Measurements from ENCODE around the gene EFR3B.
"Not testable (repeated sequence)": the region's sequence is repeated elsewhere in the genome, so short reads cannot be mapped to it uniquely, and the experiment has no call there.

The EFR3B gene

DNA sequence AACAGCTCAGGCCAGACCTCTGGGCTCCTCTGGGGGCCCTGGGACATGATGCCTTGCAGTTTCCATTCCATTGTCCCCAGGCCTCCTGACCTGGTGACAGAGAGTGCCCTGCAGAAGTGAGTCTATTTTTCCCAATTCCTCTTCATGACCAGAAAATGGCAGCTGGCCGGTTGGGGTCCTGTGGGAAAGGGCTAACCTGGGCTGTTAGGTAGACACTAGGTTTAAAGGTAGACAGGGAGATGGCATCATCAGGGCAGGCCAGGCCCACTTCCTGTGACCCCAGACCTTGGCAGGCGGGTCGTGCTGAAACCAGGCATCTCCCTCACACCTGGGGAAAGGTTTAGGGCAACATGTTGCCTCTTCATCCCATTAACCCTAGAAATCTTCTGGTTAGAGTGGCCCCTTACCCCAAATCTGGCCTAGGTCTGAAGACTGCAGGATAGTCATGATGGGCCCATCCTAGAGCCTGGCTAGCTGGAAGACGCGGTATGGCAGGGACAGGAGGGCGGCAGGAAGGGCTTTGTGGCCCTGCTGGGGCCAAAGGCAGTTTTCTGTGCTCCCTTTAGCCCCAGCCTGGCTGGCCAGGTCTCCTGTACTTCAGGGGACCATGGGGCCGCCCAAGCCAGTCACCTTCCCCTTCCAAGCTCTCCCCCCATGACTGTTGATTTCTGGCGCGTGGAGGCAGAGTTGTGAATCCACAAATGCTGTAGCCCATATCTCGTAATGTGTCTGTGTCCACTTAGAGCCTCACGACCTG, 116.4 kb downstream of the EFR3B start:
- no peak overlapping the region for H3K9ac ChIP-seq (ENCODE audit: low read length)
- no peak for DNase-seq (ENCODE audit: low read depth)
- H3K4me1 ChIP-seq (ENCODE audit: control insufficient read depth, insufficient read depth, low read length), result no peaks in the 10 kb centered on the region
- peaks cover 3% of the 10 kb centered on the region for H3K9me3 ChIP-seq (ENCODE audit: control insufficient read depth, low read length)
- no peak overlapping the region for H3K4me3 ChIP-seq (ENCODE audit: low read length)
- no peaks in the 10 kb centered on the region for H3K36me3 ChIP-seq (ENCODE audit: control insufficient read depth, insufficient read depth, low read length, severe bottlenecking)
- peaks cover 7% of the 10 kb centered on the region for H3K27me3 ChIP-seq (replicated peaks; ENCODE audit: control insufficient read depth, insufficient read depth, low read length)

DNA sequence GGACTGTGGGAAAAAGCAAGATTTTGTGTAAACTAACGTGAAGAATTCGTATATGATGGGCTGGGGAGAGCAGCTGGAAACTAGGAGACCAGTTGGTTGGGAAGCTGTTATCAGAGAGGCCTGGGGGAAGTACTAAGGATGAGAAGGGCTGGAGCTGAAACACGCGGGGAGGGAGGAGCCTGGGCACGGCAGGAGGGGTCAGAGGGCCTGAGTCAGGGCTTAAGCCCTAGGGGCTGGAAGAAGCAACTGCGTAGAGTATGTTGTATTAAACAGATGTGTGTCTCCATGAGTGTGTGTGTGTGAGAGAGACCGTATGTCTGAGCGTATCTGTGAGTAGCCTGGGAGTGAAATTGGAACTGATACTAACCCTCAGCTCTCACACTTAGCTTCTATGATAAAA, 118.1 kb downstream of the EFR3B start:
- no peaks in the 10 kb centered on the region for H3K36me3 ChIP-seq (ENCODE audit: control insufficient read depth, insufficient read depth, low read length, severe bottlenecking)
- peaks cover 3% of the 10 kb centered on the region for H3K9me3 ChIP-seq (ENCODE audit: control insufficient read depth, low read length)
- DNase-seq (ENCODE audit: low read depth), result no peak
- H3K9ac ChIP-seq (ENCODE audit: low read length), result no peak overlapping the region
- H3K4me3 ChIP-seq (ENCODE audit: low read length), result no peak overlapping the region
- no peaks in the 10 kb centered on the region for H3K4me1 ChIP-seq (ENCODE audit: control insufficient read depth, insufficient read depth, low read length)
- peaks cover 19% of the 10 kb centered on the region for H3K27me3 ChIP-seq (replicated peaks; ENCODE audit: control insufficient read depth, insufficient read depth, low read length)

DNA sequence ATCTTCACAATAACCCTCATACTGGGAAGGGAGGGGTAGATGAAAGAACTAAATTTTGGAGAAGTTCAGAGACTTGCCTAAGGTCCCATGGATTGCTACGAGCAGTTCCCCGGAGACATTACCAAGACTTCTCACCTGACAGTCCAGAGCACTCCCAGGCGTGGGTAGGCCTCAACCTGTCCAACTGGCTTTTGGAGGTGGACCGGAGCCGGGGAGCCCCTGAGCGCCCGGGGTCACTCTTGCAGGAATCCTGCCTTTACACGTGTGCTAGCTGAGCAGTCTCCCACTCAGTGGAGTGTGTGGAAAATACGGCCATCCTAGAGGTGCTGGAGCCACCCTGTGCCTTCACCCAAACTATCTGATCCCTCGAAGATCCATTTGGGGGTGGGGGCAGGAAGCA, 118.5 kb downstream of the EFR3B start:
- no peak for DNase-seq (ENCODE audit: low read depth)
- Histone ChIP-seq H3K9me3 (ENCODE audit: control insufficient read depth, low read length) (peaks cover 3% of the 10 kb centered on the region), H3K4me1 (ENCODE audit: control insufficient read depth, insufficient read depth, low read length) (no peaks in the 10 kb centered on the region), H3K27me3 (replicated peaks; ENCODE audit: control insufficient read depth, insufficient read depth, low read length) (peaks cover 24% of the 10 kb centered on the region), H3K9ac (ENCODE audit: low read length) (no peak overlapping the region), H3K4me3 (ENCODE audit: low read length) (no peak overlapping the region), H3K36me3 (ENCODE audit: control insufficient read depth, insufficient read depth, low read length, severe bottlenecking) (no peaks in the 10 kb centered on the region)

DNA sequence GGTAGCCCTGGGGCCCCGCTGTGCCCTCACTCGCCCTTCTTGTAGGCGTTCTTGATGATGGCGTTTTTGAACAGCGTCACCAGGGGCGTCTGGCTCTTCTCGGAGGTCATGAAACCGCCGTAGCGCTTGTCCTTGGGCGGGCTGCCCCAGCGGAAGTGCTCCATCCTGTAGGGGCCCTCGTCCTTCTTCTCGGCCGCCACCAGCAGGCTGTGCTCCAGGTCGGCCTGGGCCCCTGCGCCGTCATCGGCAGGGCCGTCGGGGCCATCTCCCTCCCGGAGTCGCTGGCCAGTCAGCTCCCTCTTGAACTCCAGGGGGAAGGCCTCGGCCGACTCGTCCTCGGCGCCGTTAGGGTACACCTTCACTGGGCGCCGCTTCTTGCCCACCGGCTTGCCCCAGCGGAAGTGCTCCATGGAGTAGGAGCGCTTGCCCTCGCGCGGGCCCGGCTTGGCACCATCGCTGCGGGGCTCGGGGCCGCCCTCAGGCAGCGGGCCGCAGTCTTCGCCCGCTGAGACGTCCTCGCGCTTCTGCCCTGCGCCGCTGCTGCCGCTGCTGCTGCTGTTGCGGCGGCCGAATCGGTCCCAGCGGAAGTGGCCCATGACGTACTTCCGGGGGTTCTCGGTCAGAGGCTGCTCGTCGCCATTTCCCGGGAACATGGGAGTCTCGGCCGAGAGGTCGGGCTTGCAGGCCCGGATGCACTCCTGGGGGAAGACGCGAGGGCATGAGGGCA, 119.3 kb downstream of the EFR3B start:
- peaks cover 32% of the 10 kb centered on the region for H3K27me3 ChIP-seq (replicated peaks; ENCODE audit: control insufficient read depth, insufficient read depth, low read length)
- no peak overlapping the region for H3K9ac ChIP-seq (ENCODE audit: low read length)
- peaks cover 3% of the 10 kb centered on the region for H3K9me3 ChIP-seq (ENCODE audit: control insufficient read depth, low read length)
- no peaks in the 10 kb centered on the region for H3K4me1 ChIP-seq (ENCODE audit: control insufficient read depth, insufficient read depth, low read length)
- no peaks in the 10 kb centered on the region for H3K36me3 ChIP-seq (ENCODE audit: control insufficient read depth, insufficient read depth, low read length, severe bottlenecking)
- H3K4me3 ChIP-seq (ENCODE audit: low read length), result peak overlapping the region; percentile 71
- DNase-seq (ENCODE audit: low read depth), result no peak

DNA sequence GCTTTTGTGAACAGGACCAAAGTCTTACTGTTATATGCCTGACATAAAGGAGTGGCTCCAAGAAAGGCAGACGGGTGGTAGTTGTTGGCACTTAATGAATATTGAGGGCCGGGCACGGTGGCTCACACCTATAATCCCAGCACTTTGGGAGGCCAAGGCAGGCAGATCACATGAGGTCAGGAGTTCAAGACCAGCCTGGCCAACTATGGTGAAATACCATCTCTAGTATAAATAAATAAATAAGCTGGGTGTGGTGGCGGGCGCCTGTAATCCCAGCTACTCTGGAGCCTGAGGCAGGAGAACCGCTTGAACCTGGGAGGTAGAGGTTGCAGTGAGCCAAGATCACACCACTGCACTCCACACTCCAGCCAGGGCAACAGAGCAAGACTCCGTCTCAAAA, 120.2 kb downstream of the EFR3B start:
- not testable (repeated sequence) for H3K9me3 ChIP-seq (ENCODE audit: control insufficient read depth, low read length); H3K36me3 ChIP-seq (ENCODE audit: control insufficient read depth, insufficient read depth, low read length, severe bottlenecking); DNase-seq (ENCODE audit: low read depth); H3K4me1 ChIP-seq (ENCODE audit: control insufficient read depth, insufficient read depth, low read length); H3K9ac ChIP-seq (ENCODE audit: low read length); H3K4me3 ChIP-seq (ENCODE audit: low read length)
- H3K27me3 ChIP-seq (replicated peaks; ENCODE audit: control insufficient read depth, insufficient read depth, low read length), result peaks cover 40% of the 10 kb centered on the region

DNA sequence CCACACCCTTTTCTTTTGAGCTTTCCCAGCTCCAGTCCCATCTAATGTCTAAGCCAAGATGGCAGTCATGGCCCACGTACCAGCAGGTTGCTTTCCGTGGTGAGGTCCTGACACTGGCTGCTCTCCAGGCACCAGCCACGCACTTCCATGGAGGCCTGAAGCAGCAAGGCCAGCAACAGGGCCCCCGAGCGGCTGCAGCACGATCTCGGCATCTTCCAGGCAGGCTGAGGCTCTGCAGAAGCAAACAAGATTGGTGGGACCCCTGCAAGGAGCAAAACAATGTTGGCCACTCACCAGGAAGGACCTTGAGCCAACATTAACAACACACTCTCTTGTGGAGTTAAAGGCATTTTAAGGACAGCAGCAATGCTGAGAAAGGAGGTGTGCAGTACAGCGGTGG, 122.7 kb downstream of the EFR3B start:
- Histone ChIP-seq H3K9ac (ENCODE audit: low read length) (no peak overlapping the region), H3K4me1 (ENCODE audit: control insufficient read depth, insufficient read depth, low read length) (no peaks in the 10 kb centered on the region), H3K4me3 (ENCODE audit: low read length) (no peak overlapping the region), H3K9me3 (ENCODE audit: control insufficient read depth, low read length) (peaks cover 3% of the 10 kb centered on the region), H3K27me3 (replicated peaks; ENCODE audit: control insufficient read depth, insufficient read depth, low read length) (peaks cover 62% of the 10 kb centered on the region), H3K36me3 (ENCODE audit: control insufficient read depth, insufficient read depth, low read length, severe bottlenecking) (no peaks in the 10 kb centered on the region)
- DNase-seq (ENCODE audit: low read depth), result no peak

DNA sequence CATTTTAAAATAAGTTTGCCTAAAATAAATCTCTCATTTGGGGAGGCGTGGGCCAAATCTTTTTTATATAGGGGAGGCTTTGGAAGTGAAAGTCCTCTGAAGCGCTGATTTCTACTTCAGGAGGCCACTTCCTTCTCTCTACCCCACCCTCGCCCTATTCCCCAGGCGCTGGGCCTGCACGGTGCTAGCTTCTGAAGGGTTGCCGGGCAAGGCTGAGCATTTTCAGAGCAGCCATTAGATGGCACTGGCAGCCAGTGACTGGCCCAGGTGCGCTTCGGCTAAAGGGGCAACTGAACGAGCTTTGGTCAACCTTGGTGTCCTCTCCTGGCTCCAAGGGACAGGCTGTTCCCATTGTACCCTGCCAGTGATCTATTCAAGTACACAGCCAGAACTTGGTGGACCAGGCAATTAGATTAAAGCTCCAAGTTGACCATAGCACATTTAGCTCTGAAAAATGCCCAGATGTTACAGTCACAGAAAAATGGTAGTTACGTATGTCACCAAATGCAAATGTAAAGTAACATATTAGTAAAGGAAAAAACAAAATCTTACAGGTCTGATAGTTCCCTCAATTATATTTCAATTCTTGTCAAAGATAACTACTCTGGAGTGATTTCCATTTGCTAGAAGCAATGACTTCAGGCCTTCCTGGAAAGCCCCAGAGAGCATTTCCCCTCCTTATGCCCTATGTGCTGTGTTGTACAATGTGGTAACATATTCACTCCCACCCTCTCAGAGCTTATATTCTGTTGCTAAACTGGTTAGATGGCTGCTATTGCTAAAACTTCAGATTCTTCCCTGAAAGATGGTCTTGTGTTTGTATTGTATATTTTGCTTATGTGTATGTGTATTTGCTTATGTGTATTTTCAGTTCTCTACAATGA, 124.4 kb downstream of the EFR3B start:
- Histone ChIP-seq H3K4me1 (ENCODE audit: control insufficient read depth, insufficient read depth, low read length) (no peaks in the 10 kb centered on the region), H3K4me3 (ENCODE audit: low read length) (no peak overlapping the region), H3K9me3 (ENCODE audit: control insufficient read depth, low read length) (peaks cover 7% of the 10 kb centered on the region), H3K9ac (ENCODE audit: low read length) (no peak overlapping the region), H3K36me3 (ENCODE audit: control insufficient read depth, insufficient read depth, low read length, severe bottlenecking) (no peaks in the 10 kb centered on the region), H3K27me3 (replicated peaks; ENCODE audit: control insufficient read depth, insufficient read depth, low read length) (peaks cover 70% of the 10 kb centered on the region)
- DNase-seq (ENCODE audit: low read depth), result peak; percentile 8

DNA sequence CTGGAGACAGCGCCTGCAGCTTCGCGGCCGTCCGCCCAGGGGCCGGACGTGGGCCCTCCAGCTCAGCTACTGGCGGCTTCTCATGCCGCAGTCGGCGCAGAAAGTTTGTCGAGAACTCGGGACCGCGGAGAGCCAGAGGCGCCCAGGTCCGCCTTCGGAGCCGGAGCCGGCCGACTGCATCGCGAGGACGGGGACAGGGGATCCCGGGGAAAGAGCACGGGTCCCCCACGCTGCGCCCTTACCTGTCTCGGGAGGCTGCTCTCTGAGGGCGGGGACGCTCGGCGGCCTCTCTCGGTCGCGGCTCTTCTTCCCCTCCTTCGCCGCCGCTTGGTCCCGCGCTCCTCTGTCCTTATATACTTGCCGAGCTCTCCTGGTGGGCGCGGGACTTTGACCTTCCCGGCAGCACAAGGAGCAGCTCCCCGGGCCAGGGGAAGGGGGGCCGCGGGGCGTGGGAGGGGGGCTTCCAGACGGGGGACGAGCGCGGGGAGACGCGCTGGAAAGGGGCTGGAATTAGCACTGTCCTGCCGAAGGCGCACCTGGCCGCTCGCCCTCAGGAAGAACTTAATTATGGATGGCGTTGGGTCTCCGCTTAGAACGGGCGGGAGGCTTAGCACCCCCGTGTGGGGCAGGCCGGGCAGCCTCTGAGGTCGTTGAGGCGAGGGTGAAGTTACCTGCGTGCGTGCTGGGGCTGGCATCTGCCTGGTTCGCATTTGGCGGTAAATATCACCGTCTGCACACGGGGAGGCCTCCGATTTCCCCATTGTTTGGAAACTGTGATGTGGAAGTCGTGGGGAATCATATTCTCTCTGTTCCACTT, 126.6 kb downstream of the EFR3B start, which contains the start of gene POMC:
Gene POMC (minus strand): TSS at position 325 of the 817 bp plus-strand sequence. CDS start 3,808 bp downstream, outside the sequence.
- peaks cover 7% of the 10 kb centered on the region for H3K9me3 ChIP-seq (ENCODE audit: control insufficient read depth, low read length)
- H3K4me3 ChIP-seq (ENCODE audit: low read length), result peak within 1 kb of the TSS; percentile 68
- H3K9ac ChIP-seq (ENCODE audit: low read length), result no peak within 1 kb of the TSS
- H3K36me3 ChIP-seq (ENCODE audit: control insufficient read depth, insufficient read depth, low read length, severe bottlenecking), result no peaks in the 10 kb centered on the region
- H3K4me1 ChIP-seq (ENCODE audit: control insufficient read depth, insufficient read depth, low read length), result no peaks in the 10 kb centered on the region
- peak; percentile 53 for DNase-seq (ENCODE audit: low read depth)
- peaks cover 64% of the 10 kb centered on the region for H3K27me3 ChIP-seq (replicated peaks; ENCODE audit: control insufficient read depth, insufficient read depth, low read length)

DNA sequence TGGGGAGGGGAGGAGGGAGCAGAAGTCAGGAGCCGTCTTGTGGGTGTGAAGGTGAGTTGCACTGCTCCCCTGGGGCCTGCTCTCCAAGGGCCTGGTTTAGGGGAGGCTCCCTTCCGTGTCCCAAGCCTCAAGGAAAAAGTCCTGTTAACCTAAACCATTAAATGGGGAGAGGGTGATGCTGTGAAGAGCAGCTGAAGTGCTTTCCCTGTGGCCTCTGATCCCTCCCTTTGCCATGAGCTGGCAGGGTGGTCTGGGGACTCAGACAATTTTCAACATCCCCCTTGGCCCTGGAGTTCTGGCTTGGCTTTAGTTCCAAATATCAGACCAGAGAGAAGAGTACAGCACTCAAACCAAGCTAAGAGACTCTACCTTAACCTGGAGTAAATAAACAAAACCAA, 127.2 kb downstream of the EFR3B start:
- Histone ChIP-seq H3K4me3 (ENCODE audit: low read length) (no peak overlapping the region), H3K36me3 (ENCODE audit: control insufficient read depth, insufficient read depth, low read length, severe bottlenecking) (no peaks in the 10 kb centered on the region), H3K27me3 (replicated peaks; ENCODE audit: control insufficient read depth, insufficient read depth, low read length) (peaks cover 61% of the 10 kb centered on the region), H3K9ac (ENCODE audit: low read length) (no peak overlapping the region), H3K9me3 (ENCODE audit: control insufficient read depth, low read length) (peaks cover 7% of the 10 kb centered on the region), H3K4me1 (ENCODE audit: control insufficient read depth, insufficient read depth, low read length) (no peaks in the 10 kb centered on the region)
- no peak for DNase-seq (ENCODE audit: low read depth)

DNA sequence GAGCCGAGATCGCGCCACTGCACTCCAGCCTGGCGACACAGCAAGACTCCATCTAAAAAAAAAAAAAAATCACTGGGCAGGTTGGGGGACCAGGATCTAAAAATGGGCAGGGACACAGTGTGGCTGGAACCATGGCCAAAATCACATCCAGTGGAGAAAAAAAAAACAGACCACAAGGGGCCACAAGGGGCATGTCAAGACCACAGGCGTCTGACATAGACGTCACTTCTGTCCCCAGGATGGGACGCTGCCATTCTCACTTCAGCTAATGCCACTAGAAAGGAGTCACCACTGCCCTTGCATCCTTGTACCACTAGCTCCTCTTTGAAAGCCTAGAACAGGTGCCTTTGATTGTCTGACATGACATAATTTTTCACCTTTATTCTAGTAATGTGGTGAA, 129.0 kb downstream of the EFR3B start:
- DNase-seq (ENCODE audit: low read depth), result no peak
- H3K9me3 ChIP-seq (ENCODE audit: control insufficient read depth, low read length), result peaks cover 7% of the 10 kb centered on the region
- H3K27me3 ChIP-seq (replicated peaks; ENCODE audit: control insufficient read depth, insufficient read depth, low read length), result peaks cover 57% of the 10 kb centered on the region

More for the DNA sequence above, 129.0 kb downstream of the EFR3B start:
- Histone ChIP-seq H3K36me3 (ENCODE audit: control insufficient read depth, insufficient read depth, low read length, severe bottlenecking) (no peaks in the 10 kb centered on the region), H3K9ac (ENCODE audit: low read length) (no peak overlapping the region), H3K4me1 (ENCODE audit: control insufficient read depth, insufficient read depth, low read length) (no peaks in the 10 kb centered on the region), H3K4me3 (ENCODE audit: low read length) (no peak overlapping the region)

All from adipocyte (in vitro differentiated cells).